ENCODE data around the gene ROMO1.

The ROMO1 gene

DNA sequence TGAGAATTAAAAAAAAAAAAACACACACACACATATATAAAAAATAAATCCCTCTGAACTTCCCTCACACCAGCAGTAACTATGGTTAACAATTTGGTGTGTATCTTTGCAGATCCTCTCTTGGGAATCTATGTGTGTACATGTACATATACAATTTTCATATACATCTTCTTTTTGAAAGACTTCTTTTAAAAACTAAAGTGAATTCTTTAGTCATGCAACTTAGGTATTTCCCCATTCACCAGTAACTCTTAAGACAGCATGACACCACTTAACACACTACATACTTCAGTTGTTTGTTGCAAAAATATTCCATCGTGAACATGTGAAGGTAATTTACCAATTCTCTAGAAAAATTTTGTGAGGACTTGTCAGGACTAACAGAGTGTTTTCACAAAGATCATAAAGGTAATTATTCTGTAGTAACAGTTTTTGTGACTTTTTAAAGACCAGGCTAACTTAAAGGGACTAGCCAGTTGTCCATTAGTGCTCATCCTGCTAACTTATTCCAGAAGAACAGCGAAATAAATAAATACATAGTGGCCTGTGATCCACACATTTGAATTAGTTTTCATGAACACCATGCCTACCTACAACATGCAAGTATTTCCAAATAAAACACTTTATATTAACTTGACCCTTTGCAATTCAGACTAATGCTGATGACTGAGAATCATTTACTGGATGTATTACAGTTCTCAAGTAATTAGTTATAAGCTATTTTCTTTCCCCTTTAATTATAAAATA lies 30.8 kb downstream of the ROMO1 start:
- no peaks in the 10 kb centered on the region for H3K9me3 ChIP-seq (replicated peaks in 1 of 11)
- no peak overlapping the region for H3K9ac ChIP-seq
- H3K27ac ChIP-seq = no peak overlapping the region
- no peak overlapping the region for H3K4me3 ChIP-seq
- no peak overlapping the region for H3K4me2 ChIP-seq
- H3K27me3 ChIP-seq = no peaks in the 10 kb centered on the region
- peaks cover 100% of the 10 kb centered on the region in 11 experiments for H4K20me1 ChIP-seq
- TF ChIP-seq Cebpa-rat (IDR thresholded peaks at IDR 0.05) = no peak
- peaks cover 0 to 24% (median 0%) of the 10 kb centered on the region in 10 experiments; a peak in 5 of 20 replicates for H3K4me1 ChIP-seq
- H3K36me3 ChIP-seq = peaks cover 100% of the 10 kb centered on the region in 11 experiments

- Histone ChIP-seq H3K36me3 (peaks cover 100% of the 10 kb centered on the region in 11 experiments), H4K20me1 (peaks cover 100% of the 10 kb centered on the region in 11 experiments), H3K4me1 (peaks cover 0 to 32% (median under 1%) of the 10 kb centered on the region in 10 experiments; a peak in 7 of 20 replicates), H3K27ac (no peak overlapping the region), H3K27me3 (no peaks in the 10 kb centered on the region), H3K9ac (no peak overlapping the region), H3K9me3 (replicated peaks in 1 of 11) (no peaks in the 10 kb centered on the region), H3K4me2 (no peak overlapping the region), H3K4me3 (no peak overlapping the region)
- no peak for TF ChIP-seq Cebpa-rat (IDR thresholded peaks at IDR 0.05)
These were observed 31.6 kb downstream of the ROMO1 start for GRCh38 chr20:35730583-35731468.

GRCh38 chr20:35731469-35731788 lies 32.2 kb downstream of the ROMO1 start:
- Histone ChIP-seq H3K4me1 (peaks cover 0 to 38% (median 4%) of the 10 kb centered on the region in 10 experiments; a peak in 9 of 20 replicates), H4K20me1 (peaks cover 100% of the 10 kb centered on the region in 11 experiments), H3K4me3 (no peak overlapping the region), H3K9me3 (replicated peaks in 1 of 11) (no peaks in the 10 kb centered on the region), H3K9ac (no peak overlapping the region), H3K4me2 (no peak overlapping the region), H3K27me3 (no peaks in the 10 kb centered on the region), H3K27ac (no peak overlapping the region), H3K36me3 (peaks cover 100% of the 10 kb centered on the region in 11 experiments)
- no peak for TF ChIP-seq Cebpa-rat (IDR thresholded peaks at IDR 0.05)

GRCh38 chr20:35731862-35732643 lies 32.8 kb downstream of the ROMO1 start:
- peaks cover 100% of the 10 kb centered on the region in 11 experiments for H4K20me1 ChIP-seq
- peaks cover 0 to 44% (median 8%) of the 10 kb centered on the region in 10 experiments; a peak in 12 of 20 replicates for H3K4me1 ChIP-seq
- no peak overlapping the region for H3K27ac ChIP-seq
- H3K9me3 ChIP-seq (replicated peaks in 1 of 11) = no peaks in the 10 kb centered on the region
- TF ChIP-seq Cebpa-rat (IDR thresholded peaks at IDR 0.05) = no peak
- peaks cover 100% of the 10 kb centered on the region in 11 experiments for H3K36me3 ChIP-seq
- H3K27me3 ChIP-seq = no peaks in the 10 kb centered on the region
- no peak overlapping the region for H3K9ac ChIP-seq
- no peak overlapping the region for H3K4me2 ChIP-seq
- no peak overlapping the region for H3K4me3 ChIP-seq

DNA sequence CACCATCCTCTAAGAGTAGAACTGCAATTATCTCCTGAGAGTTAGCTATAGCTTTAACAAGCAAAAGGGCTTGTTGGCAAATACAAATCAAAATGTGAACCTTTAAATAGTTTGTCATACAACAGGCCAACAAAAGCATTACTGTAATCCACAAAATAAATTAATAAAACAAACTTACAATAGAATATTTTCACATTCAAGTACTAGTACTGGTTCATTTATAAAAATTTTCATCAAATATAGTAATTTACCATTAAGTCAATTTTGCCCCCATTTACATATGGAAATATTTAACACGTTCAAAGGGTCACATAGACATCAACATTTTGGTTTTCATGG lies 33.4 kb downstream of the ROMO1 start:
- H3K36me3 ChIP-seq = peaks cover 100% of the 10 kb centered on the region in 11 experiments
- H4K20me1 ChIP-seq = peaks cover 100% of the 10 kb centered on the region in 11 experiments
- H3K27me3 ChIP-seq = no peaks in the 10 kb centered on the region
- H3K4me3 ChIP-seq = no peak overlapping the region
- no peaks in the 10 kb centered on the region for H3K9me3 ChIP-seq (replicated peaks in 1 of 11)
- TF ChIP-seq Cebpa-rat (IDR thresholded peaks at IDR 0.05) = no peak
- H3K4me1 ChIP-seq = peaks cover 0 to 49% (median 13%) of the 10 kb centered on the region in 10 experiments; a peak in 12 of 20 replicates
- no peak overlapping the region for H3K9ac ChIP-seq
- H3K4me2 ChIP-seq = no peak overlapping the region
- no peak overlapping the region for H3K27ac ChIP-seq

DNA sequence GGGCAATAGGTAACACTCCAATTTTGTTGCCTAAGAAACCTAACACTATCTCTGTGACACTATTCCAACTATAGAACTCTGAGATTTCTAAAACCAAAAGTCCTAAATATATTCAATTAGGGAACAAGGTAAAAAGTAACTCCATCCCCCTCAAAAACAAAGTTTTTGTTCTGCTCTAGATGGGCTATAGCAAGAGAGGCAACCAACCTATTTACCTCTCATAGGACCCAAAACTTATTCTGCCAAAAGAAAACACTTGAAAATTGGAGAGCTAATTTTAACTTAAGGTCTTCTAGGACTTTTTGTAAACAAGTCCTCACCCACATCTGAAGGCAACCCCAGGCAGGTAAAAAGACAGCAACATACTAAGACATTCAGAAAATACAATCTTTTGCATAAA lies 35.2 kb downstream of the ROMO1 start:
- peak overlapping the region in 1 of 11 experiments; percentile 59; a peak in 2 of 22 replicates for H3K9ac ChIP-seq
- H3K36me3 ChIP-seq = peaks cover 99 to 100% (median 100%) of the 10 kb centered on the region in 11 experiments
- H3K27me3 ChIP-seq = no peaks in the 10 kb centered on the region
- no peaks in the 10 kb centered on the region for H3K9me3 ChIP-seq (replicated peaks in 1 of 11)
- H4K20me1 ChIP-seq = peaks cover 100% of the 10 kb centered on the region in 11 experiments
- peak overlapping the region in 3 of 11 experiments; percentile 9 to 38 (median 19); a peak in 4 of 22 replicates for H3K4me2 ChIP-seq
- H3K4me1 ChIP-seq = peaks cover 7 to 66% (median 29%) of the 10 kb centered on the region in 10 experiments
- no peak for TF ChIP-seq Cebpa-rat (IDR thresholded peaks at IDR 0.05)
- no peak overlapping the region for H3K27ac ChIP-seq
- no peak overlapping the region for H3K4me3 ChIP-seq

DNA sequence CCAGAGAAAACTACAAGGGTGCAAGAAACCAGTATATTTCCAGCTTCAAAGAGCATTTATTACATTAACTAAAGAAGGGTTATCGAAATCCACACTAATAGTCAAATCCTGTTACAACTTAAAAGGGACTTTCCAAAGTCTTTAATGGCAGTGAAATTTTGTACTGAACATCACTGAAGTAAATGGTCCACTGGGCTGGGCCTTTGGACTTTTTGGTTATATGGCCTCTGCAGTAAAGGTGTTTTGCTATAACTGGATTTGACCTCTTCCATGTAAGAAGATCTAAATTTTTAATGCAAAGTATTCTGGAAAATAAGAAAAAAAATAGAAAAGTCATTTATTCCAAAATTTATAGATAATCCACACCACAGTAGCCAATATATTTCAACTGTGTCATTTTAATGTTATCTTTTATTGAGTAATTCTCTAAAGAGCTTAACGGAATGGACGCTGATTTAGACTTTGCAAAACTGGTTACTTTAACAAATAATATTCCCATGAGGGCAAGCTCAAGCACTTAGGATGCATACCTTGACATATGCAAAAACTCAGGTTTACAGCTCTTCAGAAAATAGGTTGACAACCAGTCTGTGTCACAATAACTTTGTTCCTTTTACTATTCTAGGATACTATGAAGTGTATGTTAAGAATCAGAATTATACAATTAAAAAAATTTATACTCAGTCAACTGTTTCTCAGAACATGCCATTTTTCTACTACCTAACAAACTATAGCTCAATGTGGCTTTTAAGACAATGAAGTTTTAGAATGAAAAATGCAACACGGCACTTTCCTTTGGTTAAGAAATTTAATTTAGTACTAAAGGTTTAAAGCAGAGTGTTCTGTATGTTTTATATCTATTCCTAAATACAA lies 35.8 kb downstream of the ROMO1 start:
- Histone ChIP-seq H3K27me3 (no peaks in the 10 kb centered on the region), H3K4me2 (peak overlapping the region in 3 of 11 experiments; percentile 9 to 38 (median 19); a peak in 3 of 22 replicates), H3K36me3 (peaks cover 99 to 100% (median 100%) of the 10 kb centered on the region in 11 experiments), H3K4me3 (no peak overlapping the region), H3K4me1 (peaks cover 14 to 69% (median 32%) of the 10 kb centered on the region in 10 experiments), H3K27ac (no peak overlapping the region), H3K9me3 (replicated peaks in 1 of 11) (no peaks in the 10 kb centered on the region), H4K20me1 (peaks cover 99 to 100% (median 100%) of the 10 kb centered on the region in 11 experiments), H3K9ac (peak overlapping the region in 1 of 11 experiments; percentile 59; a peak in 1 of 22 replicates)
- TF ChIP-seq Cebpa-rat (IDR thresholded peaks at IDR 0.05) = no peak
